Measurements from ENCODE around the gene HCK.

- TF ChIP-seq CTCF (conservative IDR thresholded peaks at IDR 0.05 in 1 of 2, IDR thresholded peaks at IDR 0.05 in 1 of 2; ENCODE audit: extremely low read depth in 1 of 2, insufficient read depth in 1 of 2, low read depth in 1 of 2, low read length in 2 of 2), result no peak
- TF ChIP-seq EZH2 (IDR thresholded peaks at IDR 0.05; ENCODE audit: borderline replicate concordance, low read length), result no peak
Measured at GRCh38 chr20:32040142-32040953, 11.7 kb upstream of the HCK start.

Measured in mammary epithelial cell (primary cell).